GM21381 (cell line): ENCODE data around the gene ITIH5.

Experiments
- ATAC-seq: cut with Tn5 transposase; IDR thresholded peaks from one replicate; pipeline ENCODE4 v1.9.1; 2021; ENCODE audit warnings: mild to moderate bottlenecking, moderate library complexity; ENCODE audit not compliant: unreplicated experiment

Gene ITIH5

GRCh38 chr10:7589748-7590147 is 77.0 kb downstream of the ITIH5 start:
- no peak for ATAC-seq

GRCh38 chr10:7587865-7588188 is 78.9 kb downstream of the ITIH5 start:
- ATAC-seq, result no peak

- no peak for ATAC-seq
These were observed 79.5 kb downstream of the ITIH5 start for GRCh38 chr10:7587168-7587864.

- no peak for ATAC-seq
These were observed 81.5 kb downstream of the ITIH5 start for GRCh38 chr10:7585228-7585627.

- ATAC-seq, result no peak
These were observed 83.1 kb downstream of the ITIH5 start for GRCh38 chr10:7583626-7584025.

- no peak for ATAC-seq
These were observed 86.2 kb downstream of the ITIH5 start for GRCh38 chr10:7580520-7580919.

GRCh38 chr10:7579681-7580080 is 87.1 kb downstream of the ITIH5 start:
- no peak for ATAC-seq

- ATAC-seq, result no peak
These were observed 89.2 kb downstream of the ITIH5 start for GRCh38 chr10:7577579-7577978.

- ATAC-seq, result no peak
These were observed 89.6 kb downstream of the ITIH5 start for GRCh38 chr10:7577176-7577575.

- ATAC-seq, result no peak
These were observed 90.4 kb downstream of the ITIH5 start for GRCh38 chr10:7576340-7576739.

GRCh38 chr10:7572391-7572790 is 94.4 kb downstream of the ITIH5 start:
- ATAC-seq, result no peak

GRCh38 chr10:7571981-7572380 is 94.8 kb downstream of the ITIH5 start:
- no peak for ATAC-seq

GRCh38 chr10:7567911-7568620 is 98.7 kb downstream of the ITIH5 start:
- no peak for ATAC-seq

- no peak for ATAC-seq
These were observed 99.9 kb downstream of the ITIH5 start for GRCh38 chr10:7566891-7567290.

- ATAC-seq, result no peak
These were observed 100.9 kb downstream of the ITIH5 start for GRCh38 chr10:7565871-7566270.

- no peak for ATAC-seq
These were observed 103.0 kb downstream of the ITIH5 start for GRCh38 chr10:7563770-7564169.

- no peak for ATAC-seq
These were observed 103.4 kb downstream of the ITIH5 start for GRCh38 chr10:7563368-7563767.

- ATAC-seq, result no peak
These were observed 104.8 kb downstream of the ITIH5 start for GRCh38 chr10:7561985-7562384.

GRCh38 chr10:7561216-7561893 is 105.4 kb downstream of the ITIH5 start:
- ATAC-seq, result no peak

GRCh38 chr10:7560519-7560918 is 106.2 kb downstream of the ITIH5 start:
- ATAC-seq, result no peak

GRCh38 chr10:7559386-7559785 is 107.4 kb downstream of the ITIH5 start:
- no peak for ATAC-seq

GRCh38 chr10:7558036-7558435 is 108.7 kb downstream of the ITIH5 start:
- ATAC-seq, result no peak
